22Rv1 (cell line): ENCODE results near the gene STRA6.

Experiments used
- ZFX ChIP-seq: fragments of 450-650 bp; IDR thresholded peaks from 2 replicates; pipeline ENCODE4 v1.6.1; 2017; ENCODE audit warnings: antibody characterized with exemption, borderline replicate concordance
- TF ChIP-seq, protein P1 (sequence below): fragments of 450-650 bp; IDR thresholded peaks from 2 replicates; pipeline ENCODE4 v1.5.1; 2017; ENCODE audit warnings: mild to moderate bottlenecking

DNA sequence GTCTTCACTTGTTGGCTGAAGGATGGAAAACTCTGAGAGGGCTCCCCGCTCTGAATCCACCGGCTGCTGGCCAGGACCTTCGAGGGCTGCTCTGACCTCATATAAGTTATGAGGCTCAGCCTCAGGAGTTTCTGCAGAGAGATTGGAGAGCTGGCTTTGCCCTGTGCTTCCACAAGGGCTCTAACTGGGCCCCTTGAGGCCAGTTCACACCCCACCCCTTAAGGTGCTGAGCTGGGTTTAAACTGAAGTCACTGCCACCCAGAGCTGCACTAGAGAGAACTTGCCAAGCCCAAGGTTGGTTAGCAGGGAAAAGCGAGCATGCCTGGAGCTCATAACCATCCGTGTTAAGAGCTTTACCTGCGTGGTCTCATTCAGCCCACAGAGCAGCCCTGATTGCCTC is 30.8 kb upstream of the STRA6 start:
- TF ChIP-seq, protein P1, sequence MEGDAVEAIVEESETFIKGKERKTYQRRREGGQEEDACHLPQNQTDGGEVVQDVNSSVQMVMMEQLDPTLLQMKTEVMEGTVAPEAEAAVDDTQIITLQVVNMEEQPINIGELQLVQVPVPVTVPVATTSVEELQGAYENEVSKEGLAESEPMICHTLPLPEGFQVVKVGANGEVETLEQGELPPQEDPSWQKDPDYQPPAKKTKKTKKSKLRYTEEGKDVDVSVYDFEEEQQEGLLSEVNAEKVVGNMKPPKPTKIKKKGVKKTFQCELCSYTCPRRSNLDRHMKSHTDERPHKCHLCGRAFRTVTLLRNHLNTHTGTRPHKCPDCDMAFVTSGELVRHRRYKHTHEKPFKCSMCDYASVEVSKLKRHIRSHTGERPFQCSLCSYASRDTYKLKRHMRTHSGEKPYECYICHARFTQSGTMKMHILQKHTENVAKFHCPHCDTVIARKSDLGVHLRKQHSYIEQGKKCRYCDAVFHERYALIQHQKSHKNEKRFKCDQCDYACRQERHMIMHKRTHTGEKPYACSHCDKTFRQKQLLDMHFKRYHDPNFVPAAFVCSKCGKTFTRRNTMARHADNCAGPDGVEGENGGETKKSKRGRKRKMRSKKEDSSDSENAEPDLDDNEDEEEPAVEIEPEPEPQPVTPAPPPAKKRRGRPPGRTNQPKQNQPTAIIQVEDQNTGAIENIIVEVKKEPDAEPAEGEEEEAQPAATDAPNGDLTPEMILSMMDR: no peak
- no peak for TF ChIP-seq ZFX
